GM20431 (cell line): Measurements from ENCODE around the gene CDK10.

ENCODE experiments used
- in situ Hi-C: fragments of 300-500 bp; cut with MseI, MboI; formaldehyde crosslinking; loops from one replicate; pipeline ENCODE4 v1.15.0; 2020; ENCODE audit warnings: low sequenced_read_pairs; ENCODE audit not compliant: unreplicated experiment

Gene CDK10

DNA sequence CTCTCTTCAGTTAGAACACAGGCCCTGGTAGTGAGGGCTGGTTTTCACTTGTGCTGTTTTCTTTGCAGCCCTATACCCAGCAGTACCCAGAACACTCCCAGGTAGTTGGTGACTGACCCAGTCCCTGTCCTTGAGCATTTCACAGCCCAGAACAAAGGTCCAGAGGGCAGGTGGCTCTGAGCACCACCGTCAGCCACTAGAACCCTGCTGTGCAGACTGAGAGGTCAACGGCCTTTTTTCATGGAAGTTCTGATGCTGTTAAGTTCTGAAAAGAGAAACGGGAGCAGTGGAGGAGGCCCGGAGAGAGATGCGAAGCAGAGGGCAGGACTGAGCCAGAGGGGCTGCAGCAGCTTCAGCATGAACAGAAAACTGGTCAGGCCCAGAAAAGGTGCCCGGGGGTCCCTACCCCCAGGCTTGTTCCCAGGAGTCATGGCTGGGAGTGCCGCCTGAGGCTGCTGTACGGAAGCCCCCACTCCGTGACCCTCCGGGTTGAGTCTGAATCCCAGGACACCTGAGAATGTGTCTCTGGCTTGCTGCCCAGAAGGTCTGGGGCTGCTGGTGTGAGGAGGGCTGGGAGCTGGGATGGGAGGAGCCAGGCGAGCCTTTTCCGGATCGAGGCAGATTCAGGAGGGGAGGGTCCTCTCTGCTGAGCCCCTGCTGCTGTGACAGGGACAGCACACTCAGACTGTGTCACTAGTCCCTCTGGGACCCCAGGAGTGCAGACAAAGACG lies 43.5 kb downstream of the CDK10 start:
- in situ Hi-C loops, result no loop called here

- in situ Hi-C loops, result no loop called here
Measured at GRCh38 chr16:89730610-89731234, 44.2 kb downstream of the CDK10 start.

DNA sequence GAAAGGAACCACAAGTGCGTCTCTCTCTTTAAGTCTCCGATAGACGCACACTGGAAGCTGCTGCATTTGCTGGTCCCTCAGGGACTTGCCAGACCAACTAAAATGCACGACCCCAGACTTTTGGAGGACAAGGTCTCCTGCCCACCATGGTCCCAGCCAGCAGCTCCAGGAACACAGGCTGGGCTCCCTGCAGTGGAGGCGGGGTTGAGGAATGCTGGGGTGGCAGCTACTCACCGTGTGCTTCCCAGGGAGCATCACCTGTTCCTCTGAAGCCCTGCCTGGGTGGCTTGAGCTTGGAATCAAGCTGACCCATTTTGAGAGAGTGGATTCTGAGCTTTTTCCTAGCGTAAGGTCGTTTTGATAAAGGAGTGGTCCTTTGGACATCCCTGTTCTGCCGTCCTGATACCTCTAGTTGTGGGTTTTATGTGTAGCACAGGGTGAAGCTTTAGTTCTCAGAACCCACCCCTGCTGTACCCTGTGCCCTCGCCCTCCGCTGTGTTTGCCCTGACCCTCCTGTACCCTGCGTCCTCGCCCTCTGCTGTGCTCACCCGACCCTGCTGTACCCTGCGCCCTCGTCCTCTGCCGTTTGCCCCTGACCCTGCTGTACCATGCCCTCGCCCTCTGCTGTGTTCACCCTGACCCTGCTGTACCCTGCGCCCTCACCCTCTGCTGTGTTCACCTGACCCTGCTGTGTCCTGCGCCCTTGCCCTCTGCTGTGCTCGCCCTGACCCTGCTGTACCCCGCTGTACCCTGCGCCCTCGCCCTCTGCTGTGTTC lies 45.8 kb downstream of the CDK10 start:
- in situ Hi-C loops, result no loop called here

GRCh38 chr16:89732918-89733242 lies 46.4 kb downstream of the CDK10 start:
- in situ Hi-C loops, result no loop called here

- in situ Hi-C loops, result no loop called here
Measured at GRCh38 chr16:89733322-89733721, 46.8 kb downstream of the CDK10 start.

DNA sequence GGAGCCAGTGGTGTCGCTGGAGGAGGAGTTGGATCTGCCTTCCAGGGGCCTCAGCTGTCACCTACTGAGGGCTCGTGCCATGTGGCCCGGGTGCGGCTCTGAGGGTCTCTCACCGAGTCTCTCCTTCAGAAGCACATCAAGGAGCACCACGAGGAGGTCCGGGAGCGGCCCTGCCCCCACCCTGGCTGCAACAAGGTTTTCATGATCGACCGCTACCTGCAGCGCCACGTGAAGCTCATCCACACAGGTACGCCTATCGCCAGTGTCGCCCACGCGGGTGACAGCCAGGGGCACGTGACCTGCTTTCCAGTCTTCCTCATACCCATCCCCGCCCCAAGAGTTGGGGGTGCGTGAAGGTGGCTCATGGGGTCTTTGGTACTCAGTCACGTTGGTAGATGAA lies 47.3 kb downstream of the CDK10 start:
- in situ Hi-C loops, result no loop called here

GRCh38 chr16:89736554-89736953 lies 50.1 kb downstream of the CDK10 start:
- in situ Hi-C loops, result no loop called here

- in situ Hi-C loops, result no loop called here
Measured at GRCh38 chr16:89737341-89738071, 51.0 kb downstream of the CDK10 start.

GRCh38 chr16:89738072-89738377 lies 51.5 kb downstream of the CDK10 start:
- in situ Hi-C loops, result no loop called here

- in situ Hi-C loops, result no loop called here
Measured at GRCh38 chr16:89738538-89739317, 52.2 kb downstream of the CDK10 start.

DNA sequence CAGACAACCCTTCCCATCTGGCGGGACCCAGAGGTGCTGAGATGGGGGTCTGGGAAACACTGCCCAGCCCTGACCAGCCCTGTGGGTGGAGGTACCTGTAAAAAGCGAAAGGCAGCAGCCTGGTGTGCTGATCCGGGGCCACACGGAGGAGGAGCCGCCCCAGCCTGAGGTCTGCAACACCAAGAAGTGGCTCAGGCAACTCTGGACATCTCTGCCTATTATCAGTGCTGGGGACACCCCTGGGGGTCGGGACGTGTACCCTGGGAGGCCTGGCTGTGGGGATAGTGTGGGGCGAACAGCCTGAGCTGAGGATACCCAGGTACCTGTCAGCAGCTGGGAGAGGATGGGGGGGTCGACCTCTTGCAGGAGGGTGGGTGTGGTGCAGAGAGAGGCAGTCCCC lies 52.9 kb downstream of the CDK10 start:
- in situ Hi-C loops, result no loop called here

- in situ Hi-C loops, result no loop called here
Measured at GRCh38 chr16:89741342-89742014, 55.0 kb downstream of the CDK10 start.

GRCh38 chr16:89742948-89743347 lies 56.5 kb downstream of the CDK10 start:
- in situ Hi-C loops, result no loop called here

DNA sequence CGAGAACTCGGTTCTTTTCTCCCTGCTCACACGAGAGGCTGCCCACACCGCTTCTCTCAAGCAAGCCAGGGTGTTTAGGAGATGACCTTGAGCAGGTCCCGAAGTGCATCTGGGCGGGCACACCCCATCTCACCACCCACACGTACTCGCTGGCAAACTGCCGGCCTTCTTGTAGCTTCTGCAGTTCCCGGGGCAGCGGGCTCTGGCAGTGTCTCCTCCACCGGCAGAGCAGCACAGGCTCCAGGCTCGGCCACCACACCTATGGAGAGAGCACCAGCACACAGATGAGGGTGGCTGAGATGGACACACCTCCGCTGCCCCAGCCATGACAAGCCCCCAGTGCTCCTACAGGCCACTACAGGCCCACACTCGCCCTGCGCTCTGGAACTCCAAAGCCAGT lies 58.3 kb downstream of the CDK10 start:
- in situ Hi-C loops, result no loop called here
